SK-N-MC (cell line): ENCODE results near the gene COL11A1.

Experiments used
- DNase-seq: peaks from one replicate; pipeline ENCODE4 v3.0.0-alpha.2; 2011; ENCODE audit warnings: low read depth, low spot score
- H3K27ac ChIP-seq: fragments of 200-600 bp; sonication (generic); 2 replicates; pipeline ENCODE4 v1.5.1; 2016; ENCODE audit warnings: mixed run types
- H3K36me3 ChIP-seq: fragments of 200-600 bp; sonication (generic); 2 replicates; pipeline ENCODE4 v1.6.1; 2017; ENCODE audit warnings: antibody characterized with exemption, low read length, mixed read lengths; ENCODE audit not compliant: insufficient read depth
- H3K4me3 ChIP-seq: fragments of 200-600 bp; sonication (generic); 2 replicates; pipeline ENCODE4 v1.5.1; 2016
- H3K9ac ChIP-seq: fragments of 200-600 bp; sonication (generic); 2 replicates; pipeline ENCODE4 v1.8.0; 2017; ENCODE audit warnings: mixed run types, mixed read lengths; ENCODE audit not compliant: insufficient read length
- H3K9me3 ChIP-seq: fragments of 200-600 bp; sonication (generic); 2 replicates; pipeline ENCODE4 v1.6.1; 2017; ENCODE audit warnings: low read depth, mild to moderate bottlenecking, antibody characterized with exemption, low read length, moderate library complexity, mixed read lengths
- EZH2 ChIP-seq: fragments of 200-600 bp; sonication (generic); IDR thresholded peaks from one replicate; pipeline ENCODE4 v1.6.1; 2017; ENCODE audit warnings: antibody characterized with exemption
- FOXP2 ChIP-seq: optimal IDR thresholded peaks from 2 replicates; pipeline ENCODE3; 2011; ENCODE audit warnings: mild to moderate bottlenecking, moderate library complexity; ENCODE audit not compliant: insufficient read depth; ENCODE audit errors: extremely low read length, control extremely low read depth
- POLR2AphosphoS5 ChIP-seq: IDR thresholded peaks from 2 replicates; pipeline ENCODE4 v1.6.1; 2012; ENCODE audit warnings: mild to moderate bottlenecking, low read depth, low read length, borderline replicate concordance

Gene COL11A1

DNA sequence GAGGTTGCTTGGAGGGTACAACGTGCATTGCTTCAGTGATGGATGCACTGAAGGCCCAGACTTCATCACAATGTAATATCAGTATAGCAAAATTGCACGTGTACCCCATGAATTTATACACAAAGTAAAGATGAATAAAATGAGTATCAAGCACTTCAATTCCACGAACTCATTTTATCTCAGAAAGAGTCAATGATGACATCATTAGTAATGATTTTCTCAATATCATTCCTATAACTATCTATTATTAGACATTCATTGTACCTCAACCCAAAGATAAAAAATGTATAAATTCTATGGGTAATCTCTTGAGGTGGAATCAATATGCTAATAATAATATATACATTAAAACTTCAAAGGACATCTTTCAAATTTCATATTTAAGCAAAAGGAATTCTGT, 208.4 kb downstream of the COL11A1 start:
- no peak for DNase-seq
- no peak for TF ChIP-seq FOXP2
- TF ChIP-seq POLR2AphosphoS5 = no peak
- no peak for TF ChIP-seq EZH2
- H3K27ac ChIP-seq = no peak overlapping the region
- no peaks in the 10 kb centered on the region for H3K9me3 ChIP-seq
- no peak overlapping the region for H3K4me3 ChIP-seq
- H3K9ac ChIP-seq = no peak overlapping the region
- H3K36me3 ChIP-seq = no peaks in the 10 kb centered on the region

DNA sequence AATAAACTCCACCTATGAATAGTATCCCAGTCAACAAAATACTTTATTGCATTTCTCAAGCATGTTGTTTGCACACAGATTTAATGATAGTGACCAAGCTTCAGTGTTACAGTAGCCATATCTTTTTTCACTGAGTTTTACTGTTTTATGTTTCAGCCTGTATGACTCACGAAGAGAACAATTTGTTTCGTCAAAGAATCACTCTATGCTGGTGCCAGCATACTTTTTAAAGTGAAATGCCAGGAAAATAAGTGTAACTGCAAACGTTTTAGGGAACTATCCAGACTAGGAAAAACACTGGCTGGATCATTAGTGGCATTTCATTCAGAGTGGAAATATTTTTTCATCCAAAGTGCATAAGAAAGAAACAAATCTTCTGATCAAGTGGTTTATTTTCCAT, 210.8 kb downstream of the COL11A1 start:
- no peak for DNase-seq
- Histone ChIP-seq H3K36me3 (no peaks in the 10 kb centered on the region), H3K4me3 (no peak overlapping the region), H3K9me3 (no peaks in the 10 kb centered on the region), H3K9ac (no peak overlapping the region), H3K27ac (no peak overlapping the region)
- TF ChIP-seq EZH2 (no peak), FOXP2 (no peak), POLR2AphosphoS5 (no peak)

DNA sequence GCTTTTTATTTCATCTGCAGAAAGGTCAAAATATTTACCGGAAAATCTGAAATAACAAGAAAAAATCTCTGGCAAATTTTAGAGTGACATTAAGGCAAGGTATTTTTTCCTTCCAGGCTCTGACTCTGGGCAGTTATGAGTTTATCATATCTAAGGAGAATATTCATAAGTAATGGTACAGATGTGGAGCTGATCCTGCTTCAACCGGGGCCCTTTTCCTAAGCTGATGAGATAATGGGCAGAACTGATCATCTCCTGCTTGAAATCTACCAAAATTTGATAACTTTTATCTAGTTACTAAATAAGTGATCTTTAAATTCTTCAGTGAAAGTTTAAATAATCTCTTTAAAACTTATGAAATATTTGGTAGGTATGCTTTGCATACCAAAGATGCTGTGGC, 211.6 kb downstream of the COL11A1 start:
- DNase-seq = no peak
- H3K36me3 ChIP-seq = no peaks in the 10 kb centered on the region
- H3K27ac ChIP-seq = no peak overlapping the region
- no peak overlapping the region for H3K9ac ChIP-seq
- TF ChIP-seq POLR2AphosphoS5 = no peak
- H3K9me3 ChIP-seq = no peaks in the 10 kb centered on the region
- H3K4me3 ChIP-seq = no peak overlapping the region

DNA sequence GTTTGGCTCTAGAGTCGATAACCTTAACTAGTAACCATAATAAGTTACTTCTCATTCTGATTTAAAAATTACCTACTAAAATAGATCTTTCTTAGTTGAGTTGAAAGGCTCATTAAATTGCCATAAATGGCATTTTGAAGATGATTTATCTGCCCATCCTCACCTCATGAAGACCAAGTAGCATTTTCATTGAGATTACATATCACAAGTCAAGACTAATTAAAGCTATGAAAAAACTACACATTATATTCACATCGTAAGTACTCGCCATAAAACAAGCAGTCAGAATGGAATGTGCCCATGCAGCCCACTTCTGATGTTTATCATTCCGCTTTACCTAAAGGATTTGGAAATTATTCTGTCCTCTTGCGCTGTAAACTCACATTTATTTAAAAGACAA, 212.0 kb downstream of the COL11A1 start:
- DNase-seq = no peak
- Histone ChIP-seq H3K9ac (no peak overlapping the region), H3K36me3 (no peaks in the 10 kb centered on the region), H3K4me3 (no peak overlapping the region), H3K9me3 (no peaks in the 10 kb centered on the region), H3K27ac (no peak overlapping the region)
- no peak for TF ChIP-seq FOXP2
- no peak for TF ChIP-seq EZH2
- TF ChIP-seq POLR2AphosphoS5 = no peak

DNA sequence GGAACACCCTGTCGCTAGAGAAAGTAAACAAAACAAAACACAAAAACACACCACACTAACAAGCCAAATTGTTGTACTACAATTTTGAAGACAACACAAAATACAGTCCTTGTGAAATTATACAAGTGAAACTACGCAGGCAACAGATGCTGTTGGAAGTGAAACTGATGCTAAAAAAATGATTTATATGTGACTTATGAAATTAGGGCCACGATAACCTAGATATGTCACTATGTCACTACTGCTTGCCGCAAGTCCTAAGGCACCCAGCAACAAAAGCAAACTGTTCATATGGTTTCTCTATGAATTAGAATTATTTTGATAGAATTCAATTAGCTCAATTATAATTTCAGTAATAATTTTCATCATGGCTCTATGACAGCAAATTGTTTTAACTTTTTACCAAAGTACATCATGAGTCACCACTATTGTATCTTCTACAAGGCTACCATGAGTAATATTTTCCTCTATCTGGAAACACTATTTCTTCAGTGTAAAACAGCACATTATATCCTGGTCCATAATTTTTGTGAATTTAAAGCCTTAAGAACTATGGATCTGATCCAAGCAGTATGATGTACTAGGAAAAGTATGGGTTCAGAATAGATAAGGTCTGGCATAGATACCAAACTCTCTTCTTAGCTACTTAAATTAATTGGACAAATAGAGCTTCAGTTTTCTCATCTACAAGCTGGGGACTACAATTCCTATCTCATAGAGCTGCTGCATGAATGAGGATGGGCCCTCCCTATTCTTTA, 216.3 kb downstream of the COL11A1 start:
- no peak for DNase-seq
- Histone ChIP-seq H3K9ac (no peak overlapping the region), H3K27ac (no peak overlapping the region), H3K36me3 (no peaks in the 10 kb centered on the region), H3K9me3 (no peaks in the 10 kb centered on the region), H3K4me3 (no peak overlapping the region)
- no peak for TF ChIP-seq POLR2AphosphoS5
- TF ChIP-seq EZH2 = no peak

DNA sequence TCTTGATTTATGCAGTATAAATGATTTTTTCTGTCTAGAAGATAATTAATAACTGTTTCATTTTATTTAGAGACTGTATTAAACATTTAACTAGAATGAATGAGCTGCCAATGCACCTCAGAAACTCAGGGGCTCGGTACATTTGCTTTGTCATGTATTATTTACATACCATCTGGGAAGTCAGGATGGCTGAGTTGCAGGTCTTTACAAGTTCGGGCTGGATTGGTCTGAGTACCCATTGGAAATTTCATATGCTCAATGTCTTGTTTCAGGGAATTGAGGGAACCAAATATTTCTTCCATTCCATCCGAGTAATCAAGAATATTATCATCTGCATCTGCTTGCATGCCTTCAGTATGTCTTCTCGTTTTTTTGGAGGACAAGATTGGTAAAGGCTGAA, 221.7 kb downstream of the COL11A1 start:
- no peaks in the 10 kb centered on the region for H3K9me3 ChIP-seq
- H3K27ac ChIP-seq = no peak overlapping the region
- DNase-seq = no peak
- no peak overlapping the region for H3K9ac ChIP-seq
- H3K4me3 ChIP-seq = no peak overlapping the region
- H3K36me3 ChIP-seq = no peaks in the 10 kb centered on the region
- TF ChIP-seq POLR2AphosphoS5 = no peak
- TF ChIP-seq EZH2 = no peak
- TF ChIP-seq FOXP2 = no peak

DNA sequence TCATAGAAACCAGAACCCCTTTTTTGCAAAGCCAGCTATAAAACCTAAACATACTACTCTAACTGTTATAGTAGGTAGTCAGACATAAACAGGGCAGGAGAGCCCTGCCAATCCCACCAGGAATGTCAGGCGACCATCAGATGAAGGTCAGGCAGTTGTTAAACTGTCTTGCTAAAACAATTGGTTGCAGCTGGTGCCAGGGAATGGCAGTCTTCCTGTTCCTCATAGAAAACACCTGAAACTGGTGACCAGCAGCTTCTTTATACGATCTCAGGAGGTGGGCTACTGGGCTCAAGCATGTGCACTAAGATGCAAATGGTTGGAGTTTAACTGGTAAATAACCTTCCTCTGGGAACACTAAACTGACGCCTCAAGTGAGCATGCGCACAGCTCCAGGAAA, 224.1 kb downstream of the COL11A1 start:
- TF ChIP-seq EZH2 = no peak
- TF ChIP-seq POLR2AphosphoS5 = no peak
- no peak for TF ChIP-seq FOXP2
- H3K9me3 ChIP-seq = no peaks in the 10 kb centered on the region
- H3K4me3 ChIP-seq = no peak overlapping the region
- DNase-seq = no peak
- no peak overlapping the region for H3K27ac ChIP-seq
- no peaks in the 10 kb centered on the region for H3K36me3 ChIP-seq
- no peak overlapping the region for H3K9ac ChIP-seq

DNA sequence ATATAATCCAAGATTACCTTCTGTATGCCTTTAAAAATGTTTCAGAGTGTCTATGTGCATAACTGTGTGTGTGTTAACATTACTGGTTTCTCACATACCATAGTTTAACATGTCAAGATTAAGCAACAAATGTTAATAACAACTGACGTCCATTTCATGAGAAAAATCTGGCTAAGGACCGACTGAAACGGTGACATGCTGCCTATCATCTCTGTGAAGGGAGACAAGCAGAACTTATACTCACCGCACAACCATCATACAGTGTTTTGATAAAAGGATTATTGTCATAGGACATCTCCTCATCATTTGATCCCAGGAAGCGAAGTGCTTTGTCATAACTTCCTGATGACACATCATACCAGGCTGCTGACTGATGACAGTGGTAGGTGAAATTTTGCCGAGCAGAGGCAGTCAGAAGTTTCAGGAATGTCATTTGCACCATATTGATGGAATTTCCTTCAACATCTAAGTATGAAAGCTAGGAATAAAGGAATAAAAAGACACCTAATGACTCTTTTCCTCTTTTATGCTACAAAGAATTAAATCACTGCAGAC, 228.8 kb downstream of the COL11A1 start:
- Histone ChIP-seq H3K4me3 (no peak overlapping the region), H3K27ac (no peak overlapping the region), H3K36me3 (no peaks in the 10 kb centered on the region), H3K9ac (no peak overlapping the region), H3K9me3 (no peaks in the 10 kb centered on the region)
- no peak for DNase-seq
- TF ChIP-seq POLR2AphosphoS5 = no peak
- TF ChIP-seq EZH2 = no peak
- TF ChIP-seq FOXP2 = no peak

DNA sequence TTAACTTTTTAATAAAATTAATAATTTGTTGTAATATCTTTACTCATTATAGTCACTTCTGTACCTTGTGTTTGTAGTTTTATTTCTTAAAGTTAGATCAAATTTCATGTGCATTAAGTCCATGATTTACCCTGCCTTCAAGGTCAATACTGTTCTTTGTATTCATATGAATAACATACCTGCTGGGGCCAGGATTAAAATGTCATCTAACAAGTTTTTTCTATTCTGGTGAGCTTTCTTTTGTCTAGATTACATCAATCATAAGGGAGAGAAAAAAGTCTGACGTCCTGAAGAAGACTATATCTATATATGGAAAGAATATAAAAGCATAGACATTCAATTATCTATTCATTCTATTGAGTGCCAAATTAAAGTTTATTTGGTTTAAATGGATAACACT, 232.6 kb downstream of the COL11A1 start:
- Histone ChIP-seq H3K9ac (no peak overlapping the region), H3K4me3 (no peak overlapping the region), H3K36me3 (no peaks in the 10 kb centered on the region), H3K9me3 (no peaks in the 10 kb centered on the region), H3K27ac (no peak overlapping the region)
- TF ChIP-seq EZH2 = no peak
- no peak for TF ChIP-seq POLR2AphosphoS5
- no peak for TF ChIP-seq FOXP2
- DNase-seq = no peak
